ENCODE results near the gene MFSD8. TPM values are rescaled to one million over a fixed set of nuclear protein-coding genes. Genes with fewer than 3 reads are reported as not detected.

Gene MFSD8
- total RNA-seq, 1 experiment from 2014 or later = 16.5 TPM

Small RNAs within 50 kb of the gene (small RNA-seq; reads per million reads assigned to genes)
- 0 reads per million in 2 experiments for gene RNU6-583P

Other genes with a start within 250 kb of the MFSD8 start
- gene SLC25A31, start 234.8 kb downstream of the MFSD8 start, total RNA-seq (2014; rRNA removed; shearing (Covaris generic)) = not detected in 2 replicates
- gene HSPA4L, start 182.9 kb downstream of the MFSD8 start, total RNA-seq (2014; rRNA removed; shearing (Covaris generic)) = 21.5 and 27.0 TPM in 2 replicates
- 21.3 and 28.9 TPM in 2 replicates for gene PLK4, start 84.3 kb downstream of the MFSD8 start, total RNA-seq (2014; rRNA removed; shearing (Covaris generic))
- gene ABHD18, start 233 bp upstream of the MFSD8 start, total RNA-seq (2014; rRNA removed; shearing (Covaris generic)) = 6.8 and 9.6 TPM in 2 replicates
- gene LARP1B, start 96.1 kb upstream of the MFSD8 start, total RNA-seq (2014; rRNA removed; shearing (Covaris generic)) = 22.8 and 25.1 TPM in 2 replicates